HepG2 (cell line): Measurements from ENCODE around the gene HID1. TPM values are rescaled to one million over a fixed set of nuclear protein-coding genes. Genes with fewer than 3 reads are reported as not detected.

Experiments
- ATAC-seq: fragments of 200-7000 bp; cut with Tn5 transposase; 3 replicates; pipeline ENCODE4 v1.9.1; 2020; ENCODE audit warnings: mild to moderate bottlenecking, moderate library complexity
- BruUV-seq: library from RNA; stranded (reverse); fragments of 400-500 nt; replicated peaks from 2 replicates; lab custom pipeline; 2021; lab: Mats Ljungman, UMichigan
- CTCF ChIA-PET: fragments of 300-600 bp; formaldehyde crosslinking; extraction: SDS; loops from one replicate; lab custom pipeline; 2021; ENCODE audit warnings: low total read pairs, inconsistent platforms, low intra/inter-chr PET ratio; lab: Yijun Ruan, JAX
- POLR2A ChIA-PET: fragments of 350-600 bp; sonication (Branson Sonifier 250); formaldehyde crosslinking; loops from one replicate; lab custom pipeline; 2020; ENCODE audit warnings: antibody characterized with exemption, inconsistent platforms; lab: Yijun Ruan, JAX
- DNase-seq: peaks from one replicate; pipeline ENCODE4 v3.0.0-alpha.2; 2015; ENCODE audit warnings: low spot score
- FAIRE-seq: peaks from 3 replicates; lab custom pipeline; 2011; peaks lifted over from hg19 to GRCh38; lab: Jason Lieb, UNC
- H2AFZ ChIP-seq: one replicate; pipeline ENCODE4 v1.6.1; 2011; ENCODE audit warnings: low read length, inconsistent platforms
- H3K27ac ChIP-seq: fragments of 300-600 bp; 3 replicates; pipeline ENCODE4 v1.8.0; 2011; ENCODE audit warnings: mixed run types, mild to moderate bottlenecking, mixed read lengths, low read length, inconsistent platforms; ENCODE audit not compliant: insufficient read depth; ENCODE audit errors: extremely low read length
- H3K27me3 ChIP-seq, 2 experiments: fragments of 200-600 bp in 1 of 2; 2 replicates in 1 of 2; 3 replicates in 1 of 2; pipeline versions ENCODE4 v1.6.0 to v1.8.0; 2011; ENCODE audit warnings: low read length in 2 of 2, mild to moderate bottlenecking in 2 of 2, moderate library complexity in 2 of 2, inconsistent platforms in 1 of 2; ENCODE audit not compliant: insufficient read depth in 2 of 2, control insufficient read depth in 1 of 2
- H3K36me3 ChIP-seq, 2 experiments: fragments of 200-600 bp in 1 of 2; replicated peaks in 1 of 2; 2 replicates in 1 of 2; 3 replicates in 1 of 2; pipeline versions ENCODE4 v1.5.1 to v1.8.0; 2011; ENCODE audit warnings: low read length in 2 of 2, inconsistent platforms in 1 of 2; ENCODE audit not compliant: insufficient read depth in 2 of 2, control insufficient read depth in 1 of 2
- H3K4me1 ChIP-seq: 2 replicates; pipeline ENCODE4 v1.5.1; 2012; ENCODE audit warnings: low read length, inconsistent platforms; ENCODE audit not compliant: insufficient read depth
- H3K4me2 ChIP-seq: 2 replicates; pipeline ENCODE4 v1.6.0; 2011; ENCODE audit warnings: low read depth, low read length, inconsistent platforms
- H3K4me3 ChIP-seq, 3 experiments: fragments of 200-600 bp in 1 of 3; sonication (generic), shearing (Covaris generic) in 1 of 3; replicated peaks in 1 of 3; 2 replicates each; pipeline ENCODE4 v1.5.1; 2011 to 2016; ENCODE audit warnings: low read length in 3 of 3, inconsistent platforms in 2 of 3, low read depth in 2 of 3, mild to moderate bottlenecking in 2 of 3, control low read depth in 1 of 3, mixed read lengths in 1 of 3; ENCODE audit not compliant: insufficient read depth in 1 of 3
- H3K79me2 ChIP-seq: one replicate; pipeline ENCODE4 v1.6.1; 2011; ENCODE audit warnings: low read length, inconsistent platforms; ENCODE audit not compliant: insufficient read depth
- H3K9ac ChIP-seq: 2 replicates; pipeline ENCODE4 v1.6.0; 2011; ENCODE audit warnings: mild to moderate bottlenecking, low read depth, low read length, inconsistent platforms; ENCODE audit not compliant: insufficient read depth
- H3K9me3 ChIP-seq: 2 replicates; pipeline ENCODE4 v1.5.1; 2012; ENCODE audit warnings: mild to moderate bottlenecking, low read length
- H4K20me1 ChIP-seq: 2 replicates; pipeline ENCODE4 v1.6.0; 2011; ENCODE audit warnings: inconsistent platforms, mild to moderate bottlenecking, low read length, moderate library complexity; ENCODE audit not compliant: insufficient read depth
- MBD4 ChIP-seq: IDR thresholded peaks from 2 replicates; pipeline ENCODE4 v1.6.1; 2012; ENCODE audit warnings: low read length, inconsistent platforms, borderline replicate concordance
- MYC ChIP-seq: sonication (generic); formaldehyde crosslinking; IDR thresholded peaks from 2 replicates; pipeline ENCODE4 v1.9.0; 2021; ENCODE audit warnings: missing genetic modification reagents, borderline replicate concordance
- NFATC3 ChIP-seq: sonication (generic); formaldehyde crosslinking; IDR thresholded peaks from 2 replicates; pipeline ENCODE4 v1.5.1; 2020; ENCODE audit warnings: mild to moderate bottlenecking, missing genetic modification reagents
- NR2F2 ChIP-seq: IDR thresholded peaks from 2 replicates; pipeline ENCODE4 v1.6.1; 2012; ENCODE audit warnings: low read depth, inconsistent platforms, borderline replicate concordance
- SMARCC2 ChIP-seq: fragments of 450-650 bp; IDR thresholded peaks from 2 replicates; pipeline ENCODE4 v1.6.1; 2017; ENCODE audit warnings: antibody characterized with exemption, mild to moderate bottlenecking
- ZBTB10 ChIP-seq: sonication (generic); formaldehyde crosslinking; IDR thresholded peaks from 2 replicates; pipeline ENCODE4 v1.4.0; 2020; ENCODE audit warnings: missing genetic modification reagents, borderline replicate concordance
- ZFY ChIP-seq: sonication (generic); formaldehyde crosslinking; IDR thresholded peaks from 2 replicates; pipeline ENCODE4 v1.4.0; 2020; ENCODE audit warnings: missing genetic modification reagents
- ZNF790 ChIP-seq: sonication (generic); formaldehyde crosslinking; IDR thresholded peaks from 2 replicates; pipeline ENCODE4 v1.8.0; 2022; ENCODE audit warnings: missing genetic modification reagents, mild to moderate bottlenecking, borderline replicate concordance
- ZNF816 ChIP-seq: sonication (generic); formaldehyde crosslinking; IDR thresholded peaks from 2 replicates; pipeline ENCODE4 v1.8.0; 2022; ENCODE audit warnings: missing genetic modification reagents, mild to moderate bottlenecking, borderline replicate concordance
- WGBS: methylation state at CpG from one replicate; pipeline ENCODE4 v1.1.6; 2017; ENCODE audit warnings: low lambda C conversion rate; 5-methylcytosine and 5-hydroxymethylcytosine counted together
- in situ Hi-C: cut with HindIII; loops from 2 replicates; pipeline ENCODE4 v1.10.0; 2017; ENCODE audit warnings: low pct_unique_long_range_greater_than_20kb; ENCODE audit not compliant: extremely low pct_ligation_motif_present
- intact Hi-C: fragments of 100-400 bp; cut with micrococcal nuclease; formaldehyde crosslinking; loops from one replicate; pipeline ENCODE4 v1.10.0; 2022; ENCODE audit not compliant: unreplicated experiment
- polyA plus RNA-seq, 8 experiments: library from polyadenylated mRNA; depleted of rRNA in 3 of 8; stranded (reverse) in 7 of 8; unstranded in 1 of 8; fragments of >200 nt; fragmentation: Illumina TruSeq in 4 of 8; extraction: Trizol in 4 of 8; gene quantifications; 2 replicates each; pipeline versions ENCODE4 v1.2.1 to v1.2.3, GENCODE V29; 2011 to 2016; ENCODE audit warnings: low read depth in 4 of 8, missing spikeins in 1 of 8, mixed read lengths in 1 of 8; ENCODE audit not compliant: insufficient read depth in 1 of 8
- total RNA-seq, 5 experiments: library from RNA; depleted of rRNA; stranded (reverse); fragments of >200 nt; fragmentation: Illumina TruSeq; extraction: Trizol; gene quantifications; 2 replicates each; pipeline ENCODE4 v1.2.3, GENCODE V29; 2016; ENCODE audit warnings: low read depth in 1 of 5
- TF ChIP-seq, protein P1 (sequence below): sonication (generic); formaldehyde crosslinking; IDR thresholded peaks from 2 replicates; pipeline ENCODE4 v1.4.0; 2020; ENCODE audit warnings: missing genetic modification reagents
- TF ChIP-seq, protein P2 (sequence below): sonication (generic); formaldehyde crosslinking; IDR thresholded peaks from 2 replicates; pipeline ENCODE4 v1.4.0; 2020; ENCODE audit warnings: missing genetic modification reagents
- TF ChIP-seq, protein P3 (sequence below): sonication (generic); formaldehyde crosslinking; IDR thresholded peaks from 2 replicates; pipeline ENCODE4 v1.9.0; 2021; ENCODE audit warnings: missing genetic modification reagents, mild to moderate bottlenecking, borderline replicate concordance

Gene HID1
- total and polyA plus RNA-seq, 2 of the 13 experiments (the other 11 are each of a cell fraction or from before 2014, with no cell fraction given): 2.1 to 10.6 TPM

- peak overlapping the region; percentile 14 for H3K27ac ChIP-seq
- H3K9me3 ChIP-seq: no peaks in the 10 kb centered on the region
- BruUV-seq: TSS peak; percentile 98
- no peaks in the 10 kb centered on the region for H3K36me3 ChIP-seq
- H4K20me1 ChIP-seq: no peaks in the 10 kb centered on the region
- ChIA-PET POLR2A (interaction anchor here (3.0 kb wide), 1 partner anchor 9 kb away, joined by 32 read pairs; the partner anchor contains the start of gene HID1), CTCF (no interaction called here)
- peak; percentile 5 for ATAC-seq
- H3K4me1 ChIP-seq: peaks cover 25% of the 10 kb centered on the region
- H3K4me3 ChIP-seq: peak overlapping the region; percentile 72 to 88 (median 76)
- H3K9ac ChIP-seq: peak overlapping the region; percentile 68
- peaks cover 0 to 18% of the 10 kb centered on the region in 2 experiments; a peak in 3 of 5 replicates for H3K27me3 ChIP-seq
- WGBS: 86% methylated on average over 14 of the region's 16 CpGs
- intact Hi-C loops (no loop called here), in situ Hi-C loops (no loop called here)
- FAIRE-seq: no peak
- H2AFZ ChIP-seq: no peak overlapping the region
- H3K79me2 ChIP-seq: no peaks in the 10 kb centered on the region
- peak overlapping the region; percentile 94 for H3K4me2 ChIP-seq
- DNase-seq: no peak
- TF ChIP-seq, protein P1, sequence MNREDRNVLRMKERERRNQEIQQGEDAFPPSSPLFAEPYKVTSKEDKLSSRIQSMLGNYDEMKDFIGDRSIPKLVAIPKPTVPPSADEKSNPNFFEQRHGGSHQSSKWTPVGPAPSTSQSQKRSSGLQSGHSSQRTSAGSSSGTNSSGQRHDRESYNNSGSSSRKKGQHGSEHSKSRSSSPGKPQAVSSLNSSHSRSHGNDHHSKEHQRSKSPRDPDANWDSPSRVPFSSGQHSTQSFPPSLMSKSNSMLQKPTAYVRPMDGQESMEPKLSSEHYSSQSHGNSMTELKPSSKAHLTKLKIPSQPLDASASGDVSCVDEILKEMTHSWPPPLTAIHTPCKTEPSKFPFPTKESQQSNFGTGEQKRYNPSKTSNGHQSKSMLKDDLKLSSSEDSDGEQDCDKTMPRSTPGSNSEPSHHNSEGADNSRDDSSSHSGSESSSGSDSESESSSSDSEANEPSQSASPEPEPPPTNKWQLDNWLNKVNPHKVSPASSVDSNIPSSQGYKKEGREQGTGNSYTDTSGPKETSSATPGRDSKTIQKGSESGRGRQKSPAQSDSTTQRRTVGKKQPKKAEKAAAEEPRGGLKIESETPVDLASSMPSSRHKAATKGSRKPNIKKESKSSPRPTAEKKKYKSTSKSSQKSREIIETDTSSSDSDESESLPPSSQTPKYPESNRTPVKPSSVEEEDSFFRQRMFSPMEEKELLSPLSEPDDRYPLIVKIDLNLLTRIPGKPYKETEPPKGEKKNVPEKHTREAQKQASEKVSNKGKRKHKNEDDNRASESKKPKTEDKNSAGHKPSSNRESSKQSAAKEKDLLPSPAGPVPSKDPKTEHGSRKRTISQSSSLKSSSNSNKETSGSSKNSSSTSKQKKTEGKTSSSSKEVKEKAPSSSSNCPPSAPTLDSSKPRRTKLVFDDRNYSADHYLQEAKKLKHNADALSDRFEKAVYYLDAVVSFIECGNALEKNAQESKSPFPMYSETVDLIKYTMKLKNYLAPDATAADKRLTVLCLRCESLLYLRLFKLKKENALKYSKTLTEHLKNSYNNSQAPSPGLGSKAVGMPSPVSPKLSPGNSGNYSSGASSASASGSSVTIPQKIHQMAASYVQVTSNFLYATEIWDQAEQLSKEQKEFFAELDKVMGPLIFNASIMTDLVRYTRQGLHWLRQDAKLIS (CRISPR knock-in tag): no peak
- TF ChIP-seq ZFY (CRISPR knock-in tag) (no peak), SMARCC2 (no peak), NFATC3 (CRISPR knock-in tag) (0 out of 2 replicates have a peak, but pooled peaks have one; percentile 80), NR2F2 (no peak), ZNF790 (no peak), MYC (CRISPR knock-in tag) (no peak), ZNF816 (CRISPR knock-in tag) (no peak), ZBTB10 (CRISPR knock-in tag) (no peak), MBD4 (no peak)
- TF ChIP-seq, protein P2, sequence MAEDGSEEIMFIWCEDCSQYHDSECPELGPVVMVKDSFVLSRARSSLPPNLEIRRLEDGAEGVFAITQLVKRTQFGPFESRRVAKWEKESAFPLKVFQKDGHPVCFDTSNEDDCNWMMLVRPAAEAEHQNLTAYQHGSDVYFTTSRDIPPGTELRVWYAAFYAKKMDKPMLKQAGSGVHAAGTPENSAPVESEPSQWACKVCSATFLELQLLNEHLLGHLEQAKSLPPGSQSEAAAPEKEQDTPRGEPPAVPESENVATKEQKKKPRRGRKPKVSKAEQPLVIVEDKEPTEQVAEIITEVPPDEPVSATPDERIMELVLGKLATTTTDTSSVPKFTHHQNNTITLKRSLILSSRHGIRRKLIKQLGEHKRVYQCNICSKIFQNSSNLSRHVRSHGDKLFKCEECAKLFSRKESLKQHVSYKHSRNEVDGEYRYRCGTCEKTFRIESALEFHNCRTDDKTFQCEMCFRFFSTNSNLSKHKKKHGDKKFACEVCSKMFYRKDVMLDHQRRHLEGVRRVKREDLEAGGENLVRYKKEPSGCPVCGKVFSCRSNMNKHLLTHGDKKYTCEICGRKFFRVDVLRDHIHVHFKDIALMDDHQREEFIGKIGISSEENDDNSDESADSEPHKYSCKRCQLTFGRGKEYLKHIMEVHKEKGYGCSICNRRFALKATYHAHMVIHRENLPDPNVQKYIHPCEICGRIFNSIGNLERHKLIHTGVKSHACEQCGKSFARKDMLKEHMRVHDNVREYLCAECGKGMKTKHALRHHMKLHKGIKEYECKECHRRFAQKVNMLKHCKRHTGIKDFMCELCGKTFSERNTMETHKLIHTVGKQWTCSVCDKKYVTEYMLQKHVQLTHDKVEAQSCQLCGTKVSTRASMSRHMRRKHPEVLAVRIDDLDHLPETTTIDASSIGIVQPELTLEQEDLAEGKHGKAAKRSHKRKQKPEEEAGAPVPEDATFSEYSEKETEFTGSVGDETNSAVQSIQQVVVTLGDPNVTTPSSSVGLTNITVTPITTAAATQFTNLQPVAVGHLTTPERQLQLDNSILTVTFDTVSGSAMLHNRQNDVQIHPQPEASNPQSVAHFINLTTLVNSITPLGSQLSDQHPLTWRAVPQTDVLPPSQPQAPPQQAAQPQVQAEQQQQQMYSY (CRISPR knock-in tag): no peak
- TF ChIP-seq, protein P3, sequence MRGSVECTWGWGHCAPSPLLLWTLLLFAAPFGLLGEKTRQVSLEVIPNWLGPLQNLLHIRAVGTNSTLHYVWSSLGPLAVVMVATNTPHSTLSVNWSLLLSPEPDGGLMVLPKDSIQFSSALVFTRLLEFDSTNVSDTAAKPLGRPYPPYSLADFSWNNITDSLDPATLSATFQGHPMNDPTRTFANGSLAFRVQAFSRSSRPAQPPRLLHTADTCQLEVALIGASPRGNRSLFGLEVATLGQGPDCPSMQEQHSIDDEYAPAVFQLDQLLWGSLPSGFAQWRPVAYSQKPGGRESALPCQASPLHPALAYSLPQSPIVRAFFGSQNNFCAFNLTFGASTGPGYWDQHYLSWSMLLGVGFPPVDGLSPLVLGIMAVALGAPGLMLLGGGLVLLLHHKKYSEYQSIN (CRISPR knock-in tag): no peak
Measured at GRCh38 chr17:74981318-74981978, 8.9 kb upstream of the HID1 start.
